Measurements from ENCODE around the gene KRT81. TPM values are rescaled to one million over a fixed set of nuclear protein-coding genes. Genes with fewer than 3 reads are reported as not detected.
A peak's percentile ranks its signal among the peaks of the same experiment; 100 is the strongest.

KRT81 gene
- total and polyA plus RNA-seq, 2 of the 4 experiments (the other 2 are of a cell fraction): under 0.01 to 0.05 TPM

DNA sequence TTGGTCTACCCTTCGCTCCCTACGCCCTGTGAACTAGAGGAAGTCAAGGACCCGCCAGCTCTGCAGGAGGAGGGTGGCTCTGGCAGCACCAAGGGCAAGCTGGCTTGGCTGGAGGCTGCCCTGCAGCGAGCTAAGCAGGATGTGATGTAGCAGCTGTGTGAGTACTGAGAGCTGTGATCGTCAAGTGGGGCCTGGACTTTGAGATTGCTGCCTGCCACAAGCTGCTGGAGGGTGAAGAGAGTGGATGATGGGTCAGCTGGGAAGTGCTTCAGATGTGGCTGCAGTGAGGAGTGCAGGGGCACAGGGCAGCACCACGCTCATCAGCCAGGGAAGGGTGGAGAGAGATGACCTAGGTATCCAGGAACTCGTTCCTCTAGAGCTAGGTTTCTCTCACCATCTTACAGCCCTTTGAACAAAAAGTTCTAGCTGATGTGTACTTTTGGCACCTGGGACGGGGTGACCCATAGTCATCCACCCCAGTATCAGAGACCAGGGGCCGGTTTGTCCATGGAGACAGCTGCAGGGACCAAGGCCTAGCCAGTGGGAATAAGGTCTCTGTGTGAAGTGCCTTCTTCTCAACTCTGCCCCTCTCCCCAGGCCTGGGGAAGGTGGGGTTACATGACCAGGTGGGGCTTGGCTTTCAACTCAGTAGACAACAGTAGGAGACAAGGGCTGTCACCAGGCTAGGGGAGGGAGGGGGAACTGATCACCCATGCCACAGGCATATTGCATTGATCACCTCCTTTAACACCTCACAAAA lies 13.7 kb downstream of the KRT81 start:
- H3K36me3 ChIP-seq (ENCODE audit: control insufficient read depth, insufficient read depth, low read length): no peaks in the 10 kb centered on the region
- peak overlapping the region; percentile 52 for H2AK9ac ChIP-seq (replicated peaks; ENCODE audit: low read depth, low read length, poor library complexity)
- peak overlapping the region; percentile 20; the same call in 1 of the 3 replicates for H2BK15ac ChIP-seq (ENCODE audit: low read depth, low read length)
- ATAC-seq (ENCODE audit: low read depth): no peak
- in situ Hi-C loops (cut with MboI; ENCODE audit: low sequenced_read_pairs) (no loop called here), intact Hi-C loops (cut with micrococcal nuclease) (loop anchor here (2.0 to 5.0 kb wide), 2 partner anchors 45 to 49 kb away; partner anchors contain the start of gene KRT7), dilution Hi-C loops (cut with HindIII; ENCODE audit: low sequenced_read_pairs, unreplicated experiment) (no loop called here)
- no peak overlapping the region for H3K4me3 ChIP-seq (ENCODE audit: insufficient read depth, low read depth, low read length)
- no peaks in the 10 kb centered on the region for H3K9me3 ChIP-seq (ENCODE audit: control insufficient read depth, insufficient read depth, low read length)
- H3K18ac ChIP-seq (ENCODE audit: low read depth, low read length): no peak overlapping the region
- H2BK20ac ChIP-seq (ENCODE audit: low read depth, low read length): peak overlapping the region; percentile 66
- H3K4ac ChIP-seq (ENCODE audit: low read depth, low read length): peak overlapping the region; percentile 41
- peaks cover 0 to 8% of the 10 kb centered on the region in 2 experiments; a peak in 1 of 4 replicates for H3K79me1 ChIP-seq (ENCODE audit: low read depth in 1 of 2, low read length in 2 of 2)
- H3K9ac ChIP-seq (ENCODE audit: low read depth, low read length): no peak overlapping the region
- TF ChIP-seq ELK1 (IDR thresholded peaks at IDR 0.05; ENCODE audit: borderline replicate concordance, low read depth, low read length) (no peak), NFE2L2 (IDR thresholded peaks at IDR 0.05; ENCODE audit: low read depth, low read length) (no peak), CEBPB (IDR thresholded peaks at IDR 0.05; ENCODE audit: low read depth, low read length) (no peak), CTCF (conservative IDR thresholded peaks at IDR 0.05; ENCODE audit: low read depth, low read length) (no peak), RAD21 (IDR thresholded peaks at IDR 0.05; ENCODE audit: low read length) (no peak), SMC3 (IDR thresholded peaks at IDR 0.05; ENCODE audit: low read depth, low read length) (no peak), MAFK (IDR thresholded peaks at IDR 0.05; ENCODE audit: low read depth, low read length) (no peak), FOS (IDR thresholded peaks at IDR 0.05; ENCODE audit: low read depth, low read length) (no peak), RCOR1 (IDR thresholded peaks at IDR 0.05; ENCODE audit: insufficient replicate concordance, low read length) (no peak), RFX5 (IDR thresholded peaks at IDR 0.05; ENCODE audit: low read depth, low read length) (no peak)
- peak overlapping the region; percentile 99 for H2BK120ac ChIP-seq (ENCODE audit: low read depth, low read length)
- H4K8ac ChIP-seq (ENCODE audit: low read depth in 2 of 2, low read length in 2 of 2): peak overlapping the region in 1 of 2 experiments; percentile 91; a peak in 1 of 4 replicates
- no peak overlapping the region for H3K56ac ChIP-seq (ENCODE audit: extremely low read depth, insufficient read depth, low read length)
- H3K9me1 ChIP-seq (ENCODE audit: insufficient read depth, low read length): peaks cover 43% of the 10 kb centered on the region
- H3K27ac ChIP-seq (ENCODE audit: insufficient read depth, low read length): no peak overlapping the region
- BruUV-seq (replicated peaks): no TSS peak
- H2BK5ac ChIP-seq (ENCODE audit: low read depth, low read length, poor library complexity, severe bottlenecking): no peak overlapping the region
- H3K23ac ChIP-seq (ENCODE audit: low read depth, low read length): no peak overlapping the region
- DNase-seq: no peak
- 72% methylated on average over 4 of the region's 9 CpGs; no CpG with 5 or more reads in 1 of the 2 experiments for WGBS, 2 experiments (ENCODE audit: extremely low coverage in 2 of 2, insufficient read length in 1 of 2)
- H4K5ac ChIP-seq (ENCODE audit: low read depth, low read length): no peak overlapping the region
- CTCF ChIA-PET: interaction anchor here (0.6 to 2.9 kb wide), 2 partner anchors 57 to 252 kb away, joined by 4 to 14 read pairs; no protein-coding TSS in a partner anchor
- H4K91ac ChIP-seq (ENCODE audit: insufficient read depth, low read depth, low read length): peak overlapping the region; percentile 24
- H4K20me1 ChIP-seq (ENCODE audit: insufficient read depth, low read length): peaks cover 5% of the 10 kb centered on the region; the same call in 1 of the 2 replicates
- no peak overlapping the region for H3K4me2 ChIP-seq (ENCODE audit: low read depth, low read length)
- peaks cover 24% of the 10 kb centered on the region for H3K4me1 ChIP-seq (ENCODE audit: control insufficient read depth, insufficient read depth, low read length)
- peaks cover 2% of the 10 kb centered on the region; the same call in 1 of the 2 replicates for H3K27me3 ChIP-seq (ENCODE audit: control insufficient read depth, insufficient read depth, low read length)
- peak overlapping the region; percentile 97 for H2AK5ac ChIP-seq (ENCODE audit: low read depth, low read length)
- H2AFZ ChIP-seq (replicated peaks; ENCODE audit: low read length, poor library complexity): no peak overlapping the region
- POLR2A ChIA-PET (ENCODE audit: unreplicated experiment): no interaction called here
- no peak overlapping the region; the same call in none of the 2 replicates for H3K14ac ChIP-seq (replicated peaks; ENCODE audit: low read depth, low read length)

Measured in IMR-90 (cell line).